Uterus (tissue), 4 donors: ENCODE results near the gene IRF2BP1. TPM values are rescaled to one million over a fixed set of nuclear protein-coding genes. Genes with fewer than 3 reads are reported as not detected.

Experiments used
- DNase-seq, 2 donors: peaks; one replicate each; pipeline ENCODE4 v3.0.0-alpha.2; 2019 to 2020
- H3K27ac ChIP-seq, 2 donors: fragments of 200-600 bp; sonication (generic); 1 replicate in 1 of 2; 2 replicates in 1 of 2; pipeline ENCODE4 v1.5.1; 2016 to 2018
- H3K27me3 ChIP-seq, 2 donors: fragments of 200-600 bp; sonication (generic); one replicate each; pipeline ENCODE4 v1.5.1; 2018 to 2019; ENCODE audit warnings: control low read depth in 1 of 2
- H3K36me3 ChIP-seq, 2 donors: fragments of 200-600 bp; sonication (generic); one replicate each; pipeline ENCODE4 v1.5.1; 2019; ENCODE audit warnings: control low read depth in 1 of 2
- H3K4me1 ChIP-seq, 2 donors: fragments of 200-600 bp; sonication (generic); one replicate each; pipeline ENCODE4 v1.5.1; 2018 to 2019; ENCODE audit warnings: control low read depth in 1 of 2
- H3K4me3 ChIP-seq, 2 donors: fragments of 200-600 bp; sonication (generic); 1 replicate in 1 of 2; 2 replicates in 1 of 2; pipeline ENCODE4 v1.5.1; 2018 to 2019; ENCODE audit warnings: mild to moderate bottlenecking in 1 of 2
- H3K9me3 ChIP-seq, 2 donors: fragments of 200-600 bp; sonication (generic); one replicate each; pipeline ENCODE4 v1.5.1; 2019; ENCODE audit warnings: control low read depth in 1 of 2
- POLR2A ChIP-seq, 2 donors: fragments of 450-650 bp; IDR thresholded peaks; one replicate each; pipeline ENCODE4 v1.6.1; 2016; ENCODE audit warnings: antibody characterized with exemption in 2 of 2, mild to moderate bottlenecking in 1 of 2, moderate library complexity in 1 of 2
- intact Hi-C: fragments of 100-400 bp; cut with DNase I; formaldehyde crosslinking; loops from one replicate; pipeline ENCODE4 v1.15.1; 2023; ENCODE audit warnings: low total_unique reads
- total RNA-seq, 4 donors: library from RNA; depleted of rRNA in 3 of 4; stranded (reverse); fragments of >200 nt in 3 of 4; gene quantifications; one replicate each; pipeline versions ENCODE4 v1.1.0 to v1.2.4, GENCODE V29; 2014 to 2023
- TF ChIP-seq, protein P1 (sequence below), 4 experiments: fragments of 200-600 bp in 2 of 4; fragments of 450-650 bp in 2 of 4; sonication (generic) in 2 of 4; IDR thresholded peaks; one replicate each; pipeline ENCODE4 v1.5.1; 2016 to 2019; ENCODE audit warnings: antibody characterized with exemption in 4 of 4, mild to moderate bottlenecking in 2 of 4, moderate library complexity in 1 of 4
- donor health status: DM: yes; HTN: yes; CAD: no.

The IRF2BP1 gene
- total RNA-seq, 4 donors from 2014 or later = 8.2 to 38.4 (median 23.3) TPM

DNA sequence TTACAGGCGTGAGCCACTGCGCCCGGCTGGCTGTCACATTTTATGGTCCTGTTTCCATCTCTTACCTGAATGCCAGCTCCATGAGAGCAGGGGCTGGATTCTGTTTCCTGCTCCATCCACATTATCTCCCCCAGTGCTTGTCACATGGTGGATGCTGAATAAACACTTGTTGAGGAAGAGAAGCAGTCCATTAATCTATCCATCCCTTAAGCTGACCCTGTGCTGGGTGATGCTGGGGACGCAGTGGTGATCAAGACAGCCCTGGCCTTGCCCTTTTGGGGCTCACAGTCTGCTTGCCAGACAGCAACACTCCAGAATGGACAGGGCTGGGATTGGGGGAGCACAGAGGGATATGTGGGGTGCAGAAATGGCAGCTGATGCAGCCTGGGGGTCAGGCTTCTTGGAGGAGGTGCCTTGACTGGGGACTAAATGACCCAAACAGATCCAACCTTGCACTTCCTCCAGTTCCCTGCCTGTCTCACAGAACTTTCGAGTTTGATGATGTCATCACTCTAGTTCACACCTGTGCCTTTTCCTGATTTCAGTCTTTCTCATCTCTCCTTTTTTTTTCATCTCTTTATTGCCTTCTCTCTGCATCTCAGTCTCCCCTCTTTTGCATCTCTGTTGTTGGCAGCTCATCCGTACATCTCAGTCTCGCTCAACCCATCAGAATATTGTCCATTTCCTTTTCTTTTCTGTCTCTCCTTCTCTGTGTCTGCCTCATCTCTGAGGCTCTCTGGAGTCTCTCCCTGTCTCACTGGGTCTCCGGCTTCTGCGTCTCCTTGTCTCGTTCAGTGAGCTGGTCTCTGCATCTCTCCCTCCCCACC is 4.6 kb downstream of the IRF2BP1 start:
- Histone ChIP-seq H3K36me3 (no peaks in the 10 kb centered on the region), H3K9me3 (no peaks in the 10 kb centered on the region), H3K27me3 (no peaks in the 10 kb centered on the region), H3K4me3 (no peak overlapping the region), H3K4me1 (peaks cover 7 to 30% of the 10 kb centered on the region in 2 donors), H3K27ac (no peak overlapping the region)
- DNase-seq = no peak
- intact Hi-C loops = no loop called here
- TF ChIP-seq POLR2A (IDR thresholded peaks at IDR 0.05) = no peak
- TF ChIP-seq, protein P1, sequence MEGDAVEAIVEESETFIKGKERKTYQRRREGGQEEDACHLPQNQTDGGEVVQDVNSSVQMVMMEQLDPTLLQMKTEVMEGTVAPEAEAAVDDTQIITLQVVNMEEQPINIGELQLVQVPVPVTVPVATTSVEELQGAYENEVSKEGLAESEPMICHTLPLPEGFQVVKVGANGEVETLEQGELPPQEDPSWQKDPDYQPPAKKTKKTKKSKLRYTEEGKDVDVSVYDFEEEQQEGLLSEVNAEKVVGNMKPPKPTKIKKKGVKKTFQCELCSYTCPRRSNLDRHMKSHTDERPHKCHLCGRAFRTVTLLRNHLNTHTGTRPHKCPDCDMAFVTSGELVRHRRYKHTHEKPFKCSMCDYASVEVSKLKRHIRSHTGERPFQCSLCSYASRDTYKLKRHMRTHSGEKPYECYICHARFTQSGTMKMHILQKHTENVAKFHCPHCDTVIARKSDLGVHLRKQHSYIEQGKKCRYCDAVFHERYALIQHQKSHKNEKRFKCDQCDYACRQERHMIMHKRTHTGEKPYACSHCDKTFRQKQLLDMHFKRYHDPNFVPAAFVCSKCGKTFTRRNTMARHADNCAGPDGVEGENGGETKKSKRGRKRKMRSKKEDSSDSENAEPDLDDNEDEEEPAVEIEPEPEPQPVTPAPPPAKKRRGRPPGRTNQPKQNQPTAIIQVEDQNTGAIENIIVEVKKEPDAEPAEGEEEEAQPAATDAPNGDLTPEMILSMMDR (IDR thresholded peaks at IDR 0.05) = no peak

DNA sequence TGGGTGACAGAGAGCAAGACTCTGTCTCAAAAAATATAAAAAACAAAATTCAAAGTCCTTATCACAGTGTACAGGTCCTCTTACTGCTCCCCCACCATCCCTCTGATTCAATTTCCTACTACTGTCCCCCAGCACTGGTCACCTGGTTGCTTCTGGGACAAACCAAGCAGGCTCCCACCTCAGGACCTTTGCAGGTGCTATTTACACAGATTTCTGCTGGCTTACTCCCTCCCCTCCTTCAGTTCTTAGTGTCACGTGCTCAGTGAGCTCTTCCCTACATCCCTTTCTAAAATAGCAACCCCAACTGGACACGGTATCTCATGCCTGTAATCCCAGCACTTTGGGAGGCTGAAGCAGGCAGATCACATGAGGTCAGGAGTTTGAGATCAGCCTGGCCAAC is 6.0 kb downstream of the IRF2BP1 start:
- intact Hi-C loops = no loop called here
- Histone ChIP-seq H3K4me1 (peaks cover 7 to 24% of the 10 kb centered on the region in 2 donors), H3K27ac (no peak overlapping the region)

DNA sequence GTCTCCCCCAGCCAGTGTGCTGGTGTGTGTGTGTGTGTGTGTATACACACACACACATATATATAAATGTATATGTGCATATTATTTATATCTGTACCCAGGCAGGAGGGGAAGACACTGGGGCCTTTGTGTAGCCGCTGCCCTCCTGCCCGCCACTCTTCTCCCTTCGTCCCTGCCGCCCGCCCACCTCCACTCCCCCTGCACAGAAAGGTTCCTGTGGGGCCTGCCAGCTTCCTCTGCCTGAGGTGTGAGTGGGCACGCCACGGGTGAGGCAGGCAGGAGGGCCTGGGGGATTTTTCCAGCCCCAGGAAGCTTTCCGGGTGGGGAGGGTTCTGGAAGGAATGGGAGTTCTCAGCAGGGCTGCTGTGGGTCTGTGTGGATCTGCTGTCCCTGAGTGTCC is 6.9 kb downstream of the IRF2BP1 start:
- H3K27ac ChIP-seq = no peak overlapping the region
- intact Hi-C loops = no loop called here

More for the DNA sequence above, 6.0 kb downstream of the IRF2BP1 start:
- no peak for DNase-seq
- no peaks in the 10 kb centered on the region for H3K36me3 ChIP-seq
- H3K27me3 ChIP-seq = no peaks in the 10 kb centered on the region
- H3K9me3 ChIP-seq = no peaks in the 10 kb centered on the region
- TF ChIP-seq, protein P1 (IDR thresholded peaks at IDR 0.05) = no peak
- TF ChIP-seq POLR2A (IDR thresholded peaks at IDR 0.05) = no peak
- H3K4me3 ChIP-seq = no peak overlapping the region

DNA sequence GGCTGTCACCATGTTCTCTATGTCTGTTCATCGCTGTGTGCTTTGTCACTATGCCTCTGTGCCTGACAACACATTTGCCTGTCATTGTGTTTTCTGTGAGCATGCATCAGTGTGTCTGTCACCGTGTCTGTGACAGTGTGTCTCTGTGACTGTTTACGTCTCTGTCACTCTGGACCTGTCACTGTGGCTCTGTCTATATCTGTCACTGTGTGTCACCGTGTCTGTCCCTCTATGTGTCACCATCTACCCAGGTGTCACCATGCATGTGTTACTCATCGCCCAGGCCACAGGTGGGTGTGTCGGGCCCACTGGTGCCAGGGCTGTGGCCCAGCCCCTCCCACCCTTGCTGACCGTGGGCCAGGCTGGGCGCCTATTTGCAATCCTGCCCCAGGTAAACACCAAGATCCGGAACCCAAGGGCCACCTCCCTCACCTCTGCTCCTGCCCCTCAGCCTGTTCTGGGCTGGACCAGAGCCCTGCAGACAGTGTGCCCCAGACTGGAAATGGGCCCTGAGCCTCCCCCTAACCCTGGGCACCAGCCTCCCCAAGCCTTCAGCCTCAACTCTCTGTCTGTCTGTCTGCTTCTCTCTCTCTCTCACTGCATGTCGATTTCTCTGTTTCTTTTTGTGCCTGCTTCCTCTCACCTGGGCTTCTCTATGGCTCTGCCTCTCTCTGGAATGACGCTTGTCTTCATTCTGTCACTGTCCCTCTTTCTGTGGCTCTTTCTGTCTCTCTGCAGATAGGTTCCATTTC is 7.7 kb downstream of the IRF2BP1 start:
- DNase-seq = no peak
- no peak for TF ChIP-seq POLR2A (IDR thresholded peaks at IDR 0.05)
- TF ChIP-seq, protein P1 (IDR thresholded peaks at IDR 0.05) = no peak
- H3K27ac ChIP-seq = no peak overlapping the region
- no peaks in the 10 kb centered on the region for H3K27me3 ChIP-seq
- H3K4me1 ChIP-seq = peaks cover 6 to 7% of the 10 kb centered on the region in 2 donors
- H3K9me3 ChIP-seq = no peaks in the 10 kb centered on the region
- no peak overlapping the region for H3K4me3 ChIP-seq
- H3K36me3 ChIP-seq = no peaks in the 10 kb centered on the region
- intact Hi-C loops = no loop called here

More for the DNA sequence above, 6.9 kb downstream of the IRF2BP1 start:
- Histone ChIP-seq H3K4me3 (no peak overlapping the region), H3K27me3 (no peaks in the 10 kb centered on the region), H3K9me3 (no peaks in the 10 kb centered on the region), H3K36me3 (no peaks in the 10 kb centered on the region), H3K4me1 (peaks cover 7 to 15% of the 10 kb centered on the region in 2 donors)
- no peak for DNase-seq
- TF ChIP-seq, protein P1 (IDR thresholded peaks at IDR 0.05) = no peak
- TF ChIP-seq POLR2A (IDR thresholded peaks at IDR 0.05) = no peak
